Measurements from ENCODE around the gene ZNF473. TPM values are rescaled to one million over a fixed set of nuclear protein-coding genes. Genes with fewer than 3 reads are reported as not detected.

The ZNF473 gene
- total and polyA plus RNA-seq, 2 donors (not counting 3 experiments of a cell fraction or from before 2014, with no cell fraction given): 3.8 to 8.7 TPM

GRCh38 chr19:49999371-50000010 lies 26.3 kb upstream of the ZNF473 start:
- Histone ChIP-seq H3K27me3 (ENCODE audit: control insufficient read depth in 2 of 2, insufficient read depth in 2 of 2, low read length in 2 of 2) (no peaks in the 10 kb centered on the region), H3K4me2 (ENCODE audit: insufficient read depth, low read length) (no peak overlapping the region), H3K36me3 (ENCODE audit: control insufficient read depth in 2 of 2, extremely low read depth in 1 of 2, insufficient read depth in 2 of 2, low read length in 2 of 2) (peaks cover 4 to 53% of the 10 kb centered on the region in 2 experiments), H3K27ac (ENCODE audit: insufficient read depth, low read depth, low read length) (no peak overlapping the region), H3K79me2 (ENCODE audit: control insufficient read depth, insufficient read depth, low read length) (no peaks in the 10 kb centered on the region), H3K4me1 (ENCODE audit: control insufficient read depth, extremely low read depth, insufficient read depth, low read length) (peaks cover 5% of the 10 kb centered on the region), H3K4me3 (replicated peaks in 1 of 3; ENCODE audit: insufficient read depth in 1 of 3, low read depth in 1 of 3, low read length in 3 of 3) (no peak overlapping the region), H4K20me1 (replicated peaks; ENCODE audit: control insufficient read depth, extremely low read depth, insufficient read depth, low read length) (no peaks in the 10 kb centered on the region), H3K9me1 (replicated peaks; ENCODE audit: control insufficient read depth, extremely low read depth, insufficient read depth, low read length) (no peaks in the 10 kb centered on the region), H3K9ac (replicated peaks; ENCODE audit: extremely low read depth, insufficient read depth, low read length) (no peak overlapping the region), H2AFZ (ENCODE audit: low read depth, low read length) (no peak overlapping the region), H3K9me3 (replicated peaks; ENCODE audit: control insufficient read depth, insufficient read depth, low read length) (no peaks in the 10 kb centered on the region)
- POLR2A ChIA-PET: interaction anchor here (1.1 kb wide), 1 partner anchor 11 kb away, joined by 13 read pairs; no protein-coding TSS in a partner anchor
- TF ChIP-seq POLR2AphosphoS5 (IDR thresholded peaks at IDR 0.05; ENCODE audit: insufficient read depth, low read depth, low read length): no peak
- TF ChIP-seq GATA2 (IDR thresholded peaks at IDR 0.05; ENCODE audit: insufficient read depth, insufficient read length, low read depth, low read length): no peak
- no peak for TF ChIP-seq CTCF (IDR thresholded peaks at IDR 0.05; ENCODE audit: extremely low read depth in 1 of 2, insufficient read depth in 1 of 2, low read depth in 1 of 2, low read length in 2 of 2)
- no peak for TF ChIP-seq POLR2A (IDR thresholded peaks at IDR 0.05; ENCODE audit: low read depth, low read length)
- no peak for TF ChIP-seq MYC (IDR thresholded peaks at IDR 0.05; ENCODE audit: low read depth, low read length)
- no peak for TF ChIP-seq EZH2 (IDR thresholded peaks at IDR 0.05; ENCODE audit: borderline replicate concordance, low read depth, low read length, severe bottlenecking)
- TF ChIP-seq FOS (IDR thresholded peaks at IDR 0.05; ENCODE audit: borderline replicate concordance, insufficient read depth, low read length): no peak
- no peak for TF ChIP-seq MAX (IDR thresholded peaks at IDR 0.05; ENCODE audit: insufficient read depth, insufficient read length)
- no peak for TF ChIP-seq JUN (IDR thresholded peaks at IDR 0.05; ENCODE audit: borderline replicate concordance, insufficient read depth, insufficient read length, low read depth)
- no TSS peak for BruUV-seq (replicated peaks)
- CTCF ChIA-PET: interaction anchor here (1.3 kb wide), 1 partner anchor 136 kb away, joined by 3 read pairs; no protein-coding TSS in a partner anchor
- no peak for DNase-seq (ENCODE audit: low read depth, low spot score)
- no peak for FAIRE-seq
- dilution Hi-C loops (cut with MboI; ENCODE audit: extremely low pct_ligation_motif_present, low sequenced_read_pairs) (no loop called here), intact Hi-C loops (cut with micrococcal nuclease) (no loop called here)
